SK-N-SH (cell line): ENCODE data around the gene NPHS1.

Experiments used
- CTCF ChIP-seq: fragments of 200-600 bp; sonication (generic); IDR thresholded peaks from 2 replicates; pipeline ENCODE4 v1.6.1; 2017; ENCODE audit warnings: antibody characterized with exemption, mild to moderate bottlenecking, moderate library complexity
- POLR2AphosphoS5 ChIP-seq: IDR thresholded peaks from 2 replicates; pipeline ENCODE4 v1.6.1; 2012; ENCODE audit warnings: low read depth, low read length
- RAD21 ChIP-seq: IDR thresholded peaks from 2 replicates; pipeline ENCODE4 v1.6.1; 2012; ENCODE audit warnings: mild to moderate bottlenecking, low read length
- RFX5 ChIP-seq: IDR thresholded peaks from 2 replicates; pipeline ENCODE4 v1.6.1; 2012; ENCODE audit warnings: mild to moderate bottlenecking, improper control_type of control experiment, low read length
- SMC3 ChIP-seq: IDR thresholded peaks from 2 replicates; pipeline ENCODE4 v1.6.1; 2012; ENCODE audit warnings: low read depth, low read length, improper control_type of control experiment
- ZBTB33 ChIP-seq: IDR thresholded peaks from 2 replicates; pipeline ENCODE4 v1.4.0; 2012; ENCODE audit warnings: low read depth, borderline replicate concordance
- TF ChIP-seq, protein P1 (sequence below): fragments of 150-350 bp; IDR thresholded peaks from 2 replicates; pipeline ENCODE4 v1.6.1; 2017; ENCODE audit warnings: antibody characterized with exemption, low read length, low read depth, borderline replicate concordance

- TF ChIP-seq CTCF (no peak), RFX5 (no peak), RAD21 (no peak), SMC3 (no peak), ZBTB33 (no peak), POLR2AphosphoS5 (no peak)
- TF ChIP-seq, protein P1, sequence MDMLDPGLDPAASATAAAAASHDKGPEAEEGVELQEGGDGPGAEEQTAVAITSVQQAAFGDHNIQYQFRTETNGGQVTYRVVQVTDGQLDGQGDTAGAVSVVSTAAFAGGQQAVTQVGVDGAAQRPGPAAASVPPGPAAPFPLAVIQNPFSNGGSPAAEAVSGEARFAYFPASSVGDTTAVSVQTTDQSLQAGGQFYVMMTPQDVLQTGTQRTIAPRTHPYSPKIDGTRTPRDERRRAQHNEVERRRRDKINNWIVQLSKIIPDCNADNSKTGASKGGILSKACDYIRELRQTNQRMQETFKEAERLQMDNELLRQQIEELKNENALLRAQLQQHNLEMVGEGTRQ, result no peak
Measured at GRCh38 chr19:35807633-35808032, 44.7 kb downstream of the NPHS1 start.
